Measurements from ENCODE around the gene KCNH2. TPM values are rescaled to one million over a fixed set of nuclear protein-coding genes. Genes with fewer than 3 reads are reported as not detected.
A peak's percentile ranks its signal among the peaks of the same experiment; 100 is the strongest.

Gene KCNH2
- total RNA-seq, 1 experiment from 2014 or later: 0.09 TPM

DNA sequence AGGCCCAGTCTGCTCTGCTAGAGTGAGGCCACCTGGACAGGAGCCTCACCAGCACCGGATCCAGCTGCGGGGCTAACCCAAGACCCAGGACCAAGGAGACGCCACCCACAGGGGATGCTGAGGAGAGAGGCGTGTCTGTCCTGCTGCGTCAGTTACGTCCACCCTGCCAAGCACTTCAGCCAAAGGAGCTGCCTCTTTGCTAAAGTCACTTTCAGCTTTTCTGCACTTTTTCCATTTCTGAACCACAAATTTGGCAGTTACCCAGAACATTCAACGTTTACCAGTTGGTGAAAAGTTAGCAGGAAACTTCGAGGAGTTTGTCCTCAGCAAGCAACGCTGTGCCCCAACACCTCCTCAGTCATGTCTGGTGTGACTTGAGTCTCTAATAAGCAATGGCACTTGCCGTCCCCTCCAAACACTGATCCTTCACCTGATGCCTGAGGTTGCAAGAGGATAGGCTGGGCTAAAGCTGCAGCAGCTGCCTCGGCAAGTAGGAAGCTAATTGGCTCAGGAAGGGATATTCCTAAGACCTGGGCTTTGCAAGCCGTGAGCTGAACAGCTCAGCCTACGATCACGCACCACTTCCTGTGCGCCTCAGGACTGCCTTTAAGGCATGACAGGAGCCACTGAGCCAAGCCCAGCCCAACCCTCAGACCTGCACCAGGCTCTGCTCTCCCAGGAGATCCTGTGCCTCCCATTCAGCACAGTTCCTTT lies 40.1 kb downstream of the KCNH2 start:
- peaks cover 11% of the 10 kb centered on the region for H3K4me1 Mint-ChIP-seq (ENCODE audit: insufficient read depth, unreplicated experiment)
- no peak overlapping the region for H3K27ac Mint-ChIP-seq (ENCODE audit: low read depth, unreplicated experiment)
- intact Hi-C loops (cut with micrococcal nuclease): no loop called here
- TF ChIP-seq, protein P1, sequence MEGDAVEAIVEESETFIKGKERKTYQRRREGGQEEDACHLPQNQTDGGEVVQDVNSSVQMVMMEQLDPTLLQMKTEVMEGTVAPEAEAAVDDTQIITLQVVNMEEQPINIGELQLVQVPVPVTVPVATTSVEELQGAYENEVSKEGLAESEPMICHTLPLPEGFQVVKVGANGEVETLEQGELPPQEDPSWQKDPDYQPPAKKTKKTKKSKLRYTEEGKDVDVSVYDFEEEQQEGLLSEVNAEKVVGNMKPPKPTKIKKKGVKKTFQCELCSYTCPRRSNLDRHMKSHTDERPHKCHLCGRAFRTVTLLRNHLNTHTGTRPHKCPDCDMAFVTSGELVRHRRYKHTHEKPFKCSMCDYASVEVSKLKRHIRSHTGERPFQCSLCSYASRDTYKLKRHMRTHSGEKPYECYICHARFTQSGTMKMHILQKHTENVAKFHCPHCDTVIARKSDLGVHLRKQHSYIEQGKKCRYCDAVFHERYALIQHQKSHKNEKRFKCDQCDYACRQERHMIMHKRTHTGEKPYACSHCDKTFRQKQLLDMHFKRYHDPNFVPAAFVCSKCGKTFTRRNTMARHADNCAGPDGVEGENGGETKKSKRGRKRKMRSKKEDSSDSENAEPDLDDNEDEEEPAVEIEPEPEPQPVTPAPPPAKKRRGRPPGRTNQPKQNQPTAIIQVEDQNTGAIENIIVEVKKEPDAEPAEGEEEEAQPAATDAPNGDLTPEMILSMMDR (IDR thresholded peaks at IDR 0.05; ENCODE audit: unreplicated experiment): no peak
- BruUV-seq (replicated peaks): no TSS peak
- H3K27me3 Mint-ChIP-seq (ENCODE audit: insufficient read depth, unreplicated experiment): no peaks in the 10 kb centered on the region
- ChIA-PET POLR2A (interaction anchor here (1.2 kb wide), 1 partner anchor 27 kb away, joined by 3 read pairs; no protein-coding TSS in a partner anchor), CTCF (interaction anchor here (0.6 to 4.4 kb wide), 8 partner anchors 8 to 173 kb away, joined by 3 to 22 read pairs (median 4); no protein-coding TSS in a partner anchor)
- DNase-seq (ENCODE audit: unreplicated experiment): peak; percentile 55
- H3K4me3 Mint-ChIP-seq (ENCODE audit: unreplicated experiment): peak overlapping the region; percentile 14
- H3K36me3 Mint-ChIP-seq (ENCODE audit: insufficient read depth, unreplicated experiment): no peaks in the 10 kb centered on the region
- H3K9me3 Mint-ChIP-seq (ENCODE audit: unreplicated experiment): no peaks in the 10 kb centered on the region

DNA sequence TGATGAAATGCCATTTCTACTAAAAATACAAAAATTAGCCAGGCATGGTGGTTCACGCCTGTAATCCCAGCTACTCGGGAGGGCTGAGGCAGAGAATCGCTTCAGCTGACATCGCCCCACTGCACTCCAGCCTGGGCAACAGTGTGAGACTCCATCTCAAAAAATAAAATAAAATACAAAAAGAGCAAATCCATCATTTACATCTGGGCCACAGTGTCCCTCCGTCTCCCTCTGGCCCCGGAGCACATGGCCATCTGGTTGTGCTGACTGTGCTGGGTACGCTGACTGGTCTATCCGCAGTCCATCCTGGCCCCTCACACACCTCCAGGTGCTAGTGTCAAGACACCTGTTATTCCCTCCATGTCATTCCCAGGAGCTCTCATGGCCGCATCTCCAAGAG lies 42.1 kb downstream of the KCNH2 start:
- TF ChIP-seq, protein P1 (IDR thresholded peaks at IDR 0.05; ENCODE audit: unreplicated experiment): no peak
- Mint-ChIP-seq H3K27ac (ENCODE audit: low read depth, unreplicated experiment) (no peak overlapping the region), H3K4me1 (ENCODE audit: insufficient read depth, unreplicated experiment) (peaks cover 5% of the 10 kb centered on the region), H3K36me3 (ENCODE audit: insufficient read depth, unreplicated experiment) (peaks cover 6% of the 10 kb centered on the region), H3K27me3 (ENCODE audit: insufficient read depth, unreplicated experiment) (no peaks in the 10 kb centered on the region), H3K9me3 (ENCODE audit: unreplicated experiment) (no peaks in the 10 kb centered on the region), H3K4me3 (ENCODE audit: unreplicated experiment) (no peak overlapping the region)
- ChIA-PET CTCF (interaction anchor here (0.6 to 1.0 kb wide), 2 partner anchors 38 to 50 kb away, joined by 5 to 6 read pairs; no protein-coding TSS in a partner anchor), POLR2A (no interaction called here)
- DNase-seq (ENCODE audit: unreplicated experiment): no peak
- BruUV-seq (replicated peaks): no TSS peak
- intact Hi-C loops (cut with micrococcal nuclease): no loop called here

DNA sequence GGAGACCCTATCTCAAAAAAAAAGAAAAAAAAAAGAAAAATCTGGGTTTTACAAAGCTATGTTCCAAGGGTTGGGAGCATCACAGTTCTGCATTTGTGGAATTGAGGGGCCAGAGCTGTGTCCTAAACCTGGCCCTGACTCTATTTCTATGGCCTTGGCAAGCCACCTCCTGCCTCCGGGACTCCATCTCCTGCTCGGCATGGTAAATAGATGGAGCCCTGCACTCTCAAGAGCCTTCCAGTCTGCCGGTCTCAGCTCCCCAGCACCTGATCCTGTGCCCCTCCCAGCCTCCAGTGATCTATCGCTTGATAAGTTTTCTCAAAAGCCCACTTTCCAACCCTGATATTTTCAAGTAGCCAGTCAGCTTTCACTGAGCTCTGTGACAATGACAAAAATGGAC lies 43.0 kb downstream of the KCNH2 start:
- ChIA-PET POLR2A (no interaction called here), CTCF (interaction anchor here (0.6 kb wide), 2 partner anchors 236 to 433 kb away, joined by 3 read pairs; no protein-coding TSS in a partner anchor)
- no peak overlapping the region for H3K27ac Mint-ChIP-seq (ENCODE audit: low read depth, unreplicated experiment)
- no peaks in the 10 kb centered on the region for H3K4me1 Mint-ChIP-seq (ENCODE audit: insufficient read depth, unreplicated experiment)
- intact Hi-C loops (cut with micrococcal nuclease): no loop called here
- no TSS peak for BruUV-seq (replicated peaks)
- no peaks in the 10 kb centered on the region for H3K9me3 Mint-ChIP-seq (ENCODE audit: unreplicated experiment)
- H3K36me3 Mint-ChIP-seq (ENCODE audit: insufficient read depth, unreplicated experiment): peaks cover 6% of the 10 kb centered on the region
- TF ChIP-seq, protein P1 (IDR thresholded peaks at IDR 0.05; ENCODE audit: unreplicated experiment): no peak
- H3K4me3 Mint-ChIP-seq (ENCODE audit: unreplicated experiment): no peak overlapping the region
- DNase-seq (ENCODE audit: unreplicated experiment): no peak
- H3K27me3 Mint-ChIP-seq (ENCODE audit: insufficient read depth, unreplicated experiment): no peaks in the 10 kb centered on the region

DNA sequence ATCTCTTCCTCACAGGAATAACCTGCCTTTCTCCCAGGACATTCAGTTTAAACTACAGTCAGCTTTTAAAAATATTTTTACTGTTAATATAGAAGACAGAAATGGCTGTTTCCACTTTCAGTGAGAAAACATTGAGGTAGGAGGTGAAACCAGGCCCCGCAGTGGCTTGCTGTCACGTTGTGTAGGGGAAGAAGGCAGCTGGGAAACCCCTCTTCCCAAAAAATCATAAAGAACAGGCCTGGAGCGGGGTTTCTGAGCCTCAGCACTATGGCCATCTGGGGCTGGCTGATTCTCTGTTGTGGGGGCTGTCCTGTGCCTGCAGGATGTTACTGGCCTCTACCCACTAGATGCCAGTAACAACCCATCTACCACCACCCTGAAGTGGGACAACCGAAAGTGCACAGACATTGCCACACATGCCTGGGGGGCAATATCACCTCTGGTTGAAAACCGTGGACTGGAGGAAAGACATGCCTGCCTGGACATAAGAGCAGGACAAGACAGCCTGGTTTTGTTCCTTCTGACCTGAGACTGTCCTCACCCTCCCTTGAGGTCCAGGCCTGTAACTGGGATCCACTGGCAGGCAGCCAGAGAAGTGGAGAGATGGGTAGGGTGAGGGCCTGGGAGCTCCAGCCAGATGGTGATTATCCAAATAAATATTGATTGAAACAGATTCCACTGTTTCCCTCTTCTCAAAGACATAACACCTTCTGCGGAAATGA lies 43.9 kb downstream of the KCNH2 start:
- TF ChIP-seq, protein P1 (IDR thresholded peaks at IDR 0.05; ENCODE audit: unreplicated experiment): no peak
- CTCF ChIA-PET: interaction anchor here (0.9 to 1.1 kb wide), 2 partner anchors 33 to 36 kb away, joined by 3 to 4 read pairs; no protein-coding TSS in a partner anchor

More for the DNA sequence above, 43.9 kb downstream of the KCNH2 start:
- POLR2A ChIA-PET: no interaction called here
- no TSS peak for BruUV-seq (replicated peaks)
- Mint-ChIP-seq H3K4me1 (ENCODE audit: insufficient read depth, unreplicated experiment) (no peaks in the 10 kb centered on the region), H3K4me3 (ENCODE audit: unreplicated experiment) (no peak overlapping the region), H3K27me3 (ENCODE audit: insufficient read depth, unreplicated experiment) (no peaks in the 10 kb centered on the region), H3K36me3 (ENCODE audit: insufficient read depth, unreplicated experiment) (peaks cover 6% of the 10 kb centered on the region), H3K27ac (ENCODE audit: low read depth, unreplicated experiment) (no peak overlapping the region), H3K9me3 (ENCODE audit: unreplicated experiment) (no peaks in the 10 kb centered on the region)
- no peak for DNase-seq (ENCODE audit: unreplicated experiment)
- intact Hi-C loops (cut with micrococcal nuclease): no loop called here
